Medulla oblongata (tissue), 1 donor: ENCODE data around the gene RBM7.

ENCODE experiments used
- DNase-seq: peaks from one replicate; pipeline ENCODE4 v3.0.0-alpha.2; 2015; ENCODE audit errors: extremely low spot score

The RBM7 gene, protein sequence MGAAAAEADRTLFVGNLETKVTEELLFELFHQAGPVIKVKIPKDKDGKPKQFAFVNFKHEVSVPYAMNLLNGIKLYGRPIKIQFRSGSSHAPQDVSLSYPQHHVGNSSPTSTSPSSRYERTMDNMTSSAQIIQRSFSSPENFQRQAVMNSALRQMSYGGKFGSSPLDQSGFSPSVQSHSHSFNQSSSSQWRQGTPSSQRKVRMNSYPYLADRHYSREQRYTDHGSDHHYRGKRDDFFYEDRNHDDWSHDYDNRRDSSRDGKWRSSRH

DNA sequence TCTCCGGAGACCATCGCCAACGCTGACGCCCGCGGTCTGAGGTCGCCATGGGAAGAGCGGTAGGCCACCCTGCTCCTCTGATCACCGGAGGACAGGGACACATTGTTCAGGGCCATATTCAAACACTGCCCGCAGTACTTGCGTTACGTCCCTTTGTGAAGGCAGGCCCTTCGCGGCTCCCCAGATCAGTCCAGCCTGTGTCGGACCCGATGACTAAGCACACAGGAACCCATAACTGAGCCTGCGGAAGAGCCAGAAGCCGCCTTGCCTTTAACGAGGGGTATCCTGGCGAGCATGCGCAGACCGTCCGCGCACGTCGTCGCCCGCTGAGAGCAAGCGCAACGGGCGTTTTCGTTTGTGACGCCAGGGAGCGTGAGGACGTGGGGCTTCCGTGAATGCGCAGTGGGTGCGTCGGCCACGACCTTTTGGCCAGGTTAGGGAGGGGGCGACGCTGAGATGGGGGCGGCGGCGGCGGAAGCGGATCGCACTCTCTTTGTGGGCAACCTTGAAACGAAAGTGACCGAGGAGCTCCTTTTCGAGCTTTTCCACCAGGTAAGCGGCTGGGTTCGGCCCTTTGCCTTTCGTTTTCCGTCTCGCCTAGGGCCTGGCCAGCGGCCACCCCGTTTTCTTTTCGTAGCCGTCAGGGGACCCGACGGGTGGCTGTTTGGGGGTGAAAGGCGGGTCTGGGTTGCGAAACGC lies at the start of gene RBM7, which contains the start of gene C11orf71:
Gene RBM7 (plus strand): TSS at position 451 of the 699 bp plus-strand sequence. CDS start 6 bp downstream, at position 457.
Gene C11orf71 (minus strand): TSS at position 296 of the 699 bp plus-strand sequence. CDS start 180 bp downstream, at position 116.
- DNase-seq, result peak; percentile 98

DNA sequence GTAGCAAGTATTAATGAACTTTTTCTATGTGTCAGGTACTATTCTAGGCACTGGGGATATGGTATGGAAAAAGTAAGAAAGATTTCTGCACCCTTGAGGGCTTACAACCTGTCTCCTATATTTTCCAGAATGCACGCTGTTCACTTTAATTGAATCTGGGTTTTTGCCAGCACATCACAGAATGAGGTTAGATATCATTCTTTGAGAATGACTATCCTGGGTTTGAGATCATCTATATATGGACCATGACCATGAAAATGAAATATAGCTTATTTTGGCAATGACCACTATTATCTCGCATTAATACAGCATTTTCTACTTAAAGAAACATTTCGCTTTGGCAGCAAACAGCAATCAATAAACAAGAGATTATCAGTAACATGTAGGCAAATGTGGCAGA lies 47.0 kb upstream of the RBM7 start:
- no peak for DNase-seq

DNA sequence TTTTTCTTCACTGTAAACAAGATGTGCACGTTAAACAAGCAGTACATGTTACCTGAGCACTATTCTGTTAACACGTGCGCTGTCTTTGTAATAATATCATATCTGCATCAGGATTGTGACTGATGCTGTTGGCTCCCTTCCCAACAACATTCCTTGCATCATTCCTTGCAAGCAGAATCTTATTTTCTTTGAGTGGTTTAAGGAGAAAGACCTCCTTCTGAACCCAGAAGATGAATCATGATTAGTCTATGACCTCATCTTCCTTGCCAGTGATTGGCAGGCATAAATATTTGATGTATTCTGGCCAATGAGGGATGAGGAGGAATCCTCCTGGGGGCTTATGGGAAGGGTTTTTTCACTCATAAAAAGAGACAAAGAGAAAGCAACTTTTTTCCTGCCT lies 46.4 kb upstream of the RBM7 start:
- DNase-seq, result no peak

DNA sequence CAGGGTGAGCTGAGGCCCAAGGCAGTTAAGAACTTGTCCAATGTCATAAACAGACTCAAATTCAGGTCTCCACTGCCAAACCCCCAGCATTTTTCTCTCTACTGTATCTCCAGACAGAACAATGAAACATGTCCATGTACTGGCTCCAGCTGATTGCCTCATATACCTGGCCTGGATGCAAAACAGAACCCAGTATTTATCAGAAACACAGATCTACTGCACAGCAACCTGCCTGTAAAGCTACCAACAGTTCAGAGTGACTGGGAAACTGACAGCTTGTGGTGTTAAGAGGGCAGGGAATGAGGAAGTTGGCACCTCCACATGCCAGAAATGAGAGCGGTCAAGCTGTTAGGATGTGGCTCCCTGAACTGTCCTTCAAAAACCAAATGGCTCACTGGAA lies 41.8 kb upstream of the RBM7 start:
- DNase-seq, result no peak

DNA sequence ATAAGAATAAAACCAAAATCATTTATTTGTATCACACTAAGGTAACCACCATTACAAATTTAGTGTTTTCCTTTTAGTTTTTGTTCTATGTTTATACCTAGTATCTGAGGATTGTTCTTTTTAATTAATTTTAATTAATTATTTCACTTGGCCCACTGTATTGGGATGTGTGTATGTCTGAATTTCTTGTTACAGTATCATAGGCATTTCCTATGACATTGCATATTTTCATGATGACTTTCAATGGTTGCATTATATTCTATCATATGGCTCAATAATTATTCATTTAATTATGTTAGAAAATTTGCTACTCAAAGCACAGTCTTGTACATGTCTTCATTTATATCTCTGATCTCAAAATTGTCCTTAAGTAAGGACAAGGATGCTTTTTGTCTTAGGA lies 41.1 kb upstream of the RBM7 start:
- DNase-seq, result no peak

DNA sequence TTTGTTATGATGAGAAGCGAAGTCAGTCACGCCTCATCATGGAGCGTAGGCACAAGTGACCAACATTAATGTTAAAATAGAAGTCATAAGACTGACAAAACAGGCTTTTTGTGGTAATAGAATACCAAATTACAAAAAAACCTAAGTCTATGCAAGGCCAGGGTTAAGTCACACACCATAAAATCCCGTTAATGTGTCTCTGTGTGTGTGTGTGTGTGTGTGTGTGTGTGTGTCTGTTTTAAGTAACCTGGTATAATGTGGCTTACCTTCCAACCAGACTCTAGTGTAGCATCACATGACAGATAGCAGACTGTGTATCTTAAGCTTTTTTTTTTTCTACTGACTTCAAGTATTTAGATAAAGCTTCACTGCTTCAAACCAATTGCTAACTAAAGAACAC lies 38.1 kb upstream of the RBM7 start:
- DNase-seq, result no peak

DNA sequence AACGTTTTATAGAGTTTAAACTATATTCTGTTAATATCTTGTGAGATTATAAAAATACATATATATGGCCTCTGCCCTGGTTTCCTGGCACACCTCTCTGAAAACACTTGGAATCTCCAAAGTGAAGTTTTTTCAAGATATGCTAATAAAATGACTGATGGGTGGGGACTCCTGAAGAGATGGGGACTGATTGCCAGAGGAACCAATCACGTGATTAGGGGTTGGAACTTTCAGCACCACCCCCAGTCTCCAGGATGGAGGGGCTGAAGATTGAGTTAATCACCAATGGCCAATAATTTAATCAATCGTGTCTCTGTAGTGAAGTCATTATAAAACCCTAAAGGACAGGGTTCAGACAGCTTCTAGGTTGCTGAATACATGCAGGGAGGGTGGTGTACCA lies 37.5 kb upstream of the RBM7 start:
- no peak for DNase-seq

DNA sequence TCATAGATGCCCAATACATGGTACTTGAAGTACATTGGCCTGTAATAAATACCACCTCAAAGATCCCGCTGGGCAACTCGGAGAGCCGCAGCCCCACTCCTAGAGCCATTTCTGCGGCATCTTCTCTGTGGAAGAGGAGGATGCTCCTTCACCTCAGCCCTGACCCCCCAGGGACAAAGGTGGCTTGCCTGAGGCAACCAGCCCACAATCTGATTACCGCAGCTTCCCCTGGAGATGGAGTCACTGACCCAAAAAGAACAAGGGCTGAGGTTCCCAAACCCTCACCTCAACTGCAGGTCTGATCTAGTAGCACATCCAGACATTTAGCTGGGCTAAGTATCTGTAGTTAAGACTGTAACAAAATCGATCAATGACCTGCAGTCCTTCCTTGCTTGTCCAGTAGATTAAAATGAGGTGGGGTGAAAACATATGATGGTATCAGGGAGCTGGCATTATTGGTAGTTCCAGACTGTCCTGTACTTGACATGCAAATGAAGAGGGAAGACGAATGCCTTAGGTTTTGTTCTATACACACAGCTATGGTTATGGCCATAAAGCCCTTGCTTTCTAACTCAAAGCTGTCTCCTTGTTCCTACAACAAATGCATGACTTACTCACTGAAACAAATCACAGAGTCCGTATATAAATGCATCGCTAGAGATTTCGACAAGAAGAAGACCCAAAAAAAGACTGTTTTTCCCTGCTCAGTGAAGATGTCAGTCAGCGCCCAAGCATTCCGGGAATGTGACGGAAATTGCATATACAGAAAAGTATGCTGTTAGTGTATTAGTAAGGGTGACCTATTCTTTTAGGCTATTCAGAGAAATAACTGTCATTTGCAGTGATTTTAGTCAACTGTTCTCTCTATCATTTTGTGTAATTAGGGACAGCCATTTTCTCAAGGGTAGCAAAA lies 33.9 kb upstream of the RBM7 start:
- DNase-seq, result no peak

DNA sequence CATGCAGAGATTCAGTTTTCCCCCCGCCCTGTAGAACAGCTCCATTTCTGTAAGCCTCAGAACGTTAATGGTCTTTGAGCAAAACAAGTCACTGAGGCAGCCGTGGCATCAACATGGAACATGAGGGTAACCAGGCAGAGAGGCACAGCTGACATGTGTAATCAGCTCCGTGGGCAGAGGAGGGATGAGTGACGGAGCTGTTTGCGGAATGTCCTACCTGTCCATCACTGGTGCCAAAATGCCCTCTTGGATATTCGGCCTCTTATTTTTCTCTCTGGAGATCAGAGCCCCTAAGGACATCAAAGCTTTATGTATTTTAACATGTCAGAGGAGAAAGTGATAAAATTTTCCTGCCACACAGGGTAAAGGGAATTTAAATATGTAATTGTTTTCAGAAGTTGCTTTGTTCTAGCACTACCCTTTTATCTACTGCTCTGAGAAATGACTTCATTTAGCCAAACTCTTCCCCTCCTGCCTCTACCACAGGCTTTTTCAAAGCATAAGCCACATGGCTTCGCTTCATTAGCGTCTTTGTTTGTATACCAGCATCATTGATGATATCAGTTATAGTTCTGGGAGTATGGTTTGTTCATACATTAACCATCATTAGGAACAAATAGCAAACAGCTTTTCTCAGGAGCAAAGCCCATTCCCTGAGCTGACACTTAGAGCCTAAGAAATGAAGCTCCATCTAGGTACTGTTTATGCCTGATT lies 33.1 kb upstream of the RBM7 start:
- no peak for DNase-seq

DNA sequence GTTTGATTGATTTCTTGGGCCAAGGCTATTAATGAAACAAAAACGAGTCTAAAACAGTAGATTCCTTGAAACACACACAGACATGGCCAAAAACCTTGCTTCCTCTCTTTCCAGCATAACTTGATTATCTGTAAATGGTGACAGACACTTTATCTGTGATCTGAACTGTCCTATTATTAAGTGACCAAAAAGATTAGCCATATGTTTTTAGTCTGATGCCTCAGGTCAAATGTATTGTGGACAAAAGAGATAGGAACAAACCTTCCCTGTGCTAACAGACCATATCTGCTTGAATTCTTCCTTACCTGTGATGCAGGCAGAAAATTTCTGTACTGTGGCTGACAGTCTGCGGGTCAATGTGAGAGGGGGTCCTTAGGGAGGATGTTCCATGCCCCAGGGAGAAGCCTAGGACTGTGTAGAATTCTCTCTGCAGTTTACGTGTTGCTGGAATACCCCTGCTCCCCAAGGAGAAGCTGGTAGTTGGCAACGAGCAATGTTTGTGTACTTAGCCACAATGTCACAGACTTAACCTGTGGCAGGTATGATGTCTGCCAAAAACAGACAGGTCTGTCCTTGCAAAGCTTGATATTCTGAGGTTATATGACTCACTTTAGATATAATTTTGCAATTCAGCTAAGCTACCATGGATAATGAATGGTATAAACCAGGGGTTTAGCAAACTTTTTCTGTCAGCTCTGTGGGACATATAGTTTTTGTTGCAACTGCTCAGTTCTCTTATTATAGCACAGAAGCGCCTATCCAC lies 31.4 kb upstream of the RBM7 start:
- no peak for DNase-seq

DNA sequence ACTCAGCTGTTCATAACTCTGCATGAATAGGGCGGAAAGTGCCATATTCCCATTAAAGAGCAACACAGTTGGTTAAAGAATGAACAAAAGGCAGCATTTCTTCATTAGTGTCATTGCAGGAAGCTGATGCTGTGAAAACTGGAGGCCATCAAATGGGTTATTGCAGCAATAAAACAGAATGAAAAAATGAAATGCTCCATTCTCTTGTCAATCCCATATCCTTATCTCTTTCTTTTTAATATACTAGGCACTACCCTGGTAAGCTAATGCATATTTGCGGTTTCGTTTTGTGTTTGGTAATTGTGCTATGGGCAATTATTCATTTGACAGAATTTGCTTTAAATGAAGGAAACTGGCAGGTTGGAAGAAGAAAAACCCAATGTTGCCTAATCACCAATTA lies 25.4 kb upstream of the RBM7 start:
- no peak for DNase-seq

DNA sequence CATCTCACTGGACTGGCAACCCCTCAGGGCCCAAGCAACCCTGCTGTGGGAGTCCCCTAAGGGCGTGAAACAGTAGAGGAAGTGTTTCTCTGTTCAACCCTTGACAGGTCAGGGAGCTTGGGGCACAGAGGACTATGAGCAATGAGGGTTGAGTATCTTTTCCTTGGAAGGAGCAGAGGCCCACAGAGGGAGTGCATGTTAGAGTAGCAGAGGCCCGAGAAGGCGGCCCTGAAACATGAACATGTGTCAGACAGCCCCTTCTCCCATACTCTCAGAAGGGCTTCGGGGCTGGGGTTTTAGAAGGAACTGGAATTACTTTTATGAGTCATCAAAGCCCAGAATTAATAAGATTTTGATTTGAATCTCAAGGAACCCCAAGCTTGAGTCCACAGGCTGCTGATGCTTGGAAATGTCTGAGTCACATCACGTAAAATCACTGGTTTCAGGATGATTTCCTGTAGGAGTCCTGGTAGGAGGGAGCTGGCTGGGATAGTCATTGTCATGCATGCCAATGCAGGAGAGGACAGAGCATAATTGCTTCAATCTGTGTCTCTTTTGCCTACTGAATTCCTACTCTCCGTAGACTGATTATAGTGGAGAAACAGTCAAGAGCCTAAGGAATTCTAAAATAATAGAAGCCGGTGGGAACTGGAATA lies 22.7 kb upstream of the RBM7 start:
- no peak for DNase-seq

DNA sequence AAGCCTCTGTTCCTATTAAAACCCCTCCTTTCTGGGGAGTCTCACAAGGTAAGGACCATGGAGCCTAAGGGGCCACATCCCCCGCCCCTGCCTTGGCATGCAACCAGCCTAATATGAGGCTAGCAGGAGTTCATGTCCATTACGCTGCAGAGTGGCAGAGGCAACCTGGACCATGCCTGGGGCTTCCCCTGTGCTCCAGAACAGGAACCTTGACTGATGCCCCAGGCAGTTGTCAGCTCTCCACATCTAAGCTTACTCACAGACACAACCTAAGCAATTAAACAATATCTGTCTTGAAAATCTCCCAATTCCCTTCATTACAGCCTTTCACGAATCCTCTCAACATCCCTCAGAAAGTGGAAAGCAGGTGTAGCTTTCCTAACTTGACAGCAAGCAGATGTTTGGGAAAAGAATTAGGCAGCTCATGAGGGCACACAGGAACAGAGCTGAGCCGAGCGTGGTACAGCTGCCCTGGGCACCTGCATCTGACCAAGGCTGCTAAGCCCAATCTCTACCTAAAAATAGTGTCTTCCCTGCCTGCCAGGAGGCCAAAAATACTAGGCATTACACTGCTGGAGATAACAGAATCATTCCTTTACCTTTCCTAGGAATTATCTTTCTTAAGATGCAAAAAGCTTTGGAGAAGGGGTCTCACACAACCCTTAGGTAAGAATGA lies 20.9 kb upstream of the RBM7 start:
- no peak for DNase-seq

DNA sequence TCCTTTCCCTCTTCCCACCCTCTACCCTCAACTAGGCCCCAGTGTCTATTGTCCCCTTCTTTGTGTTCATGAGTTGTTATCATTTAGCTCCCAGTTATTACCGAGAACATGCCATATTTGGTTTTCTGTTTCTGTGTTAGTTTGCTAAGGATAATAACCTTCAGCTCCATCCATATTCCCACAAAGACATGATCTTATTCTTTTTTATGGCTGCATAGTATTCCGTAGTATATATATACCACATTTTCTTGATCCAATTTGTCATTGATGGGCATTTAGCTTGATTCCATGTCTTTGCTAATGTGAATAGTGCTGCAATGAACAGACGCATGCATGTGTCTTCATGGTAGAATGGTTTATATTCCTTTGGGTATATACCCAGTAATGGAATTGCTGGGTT lies 18.0 kb upstream of the RBM7 start:
- DNase-seq, result no peak

DNA sequence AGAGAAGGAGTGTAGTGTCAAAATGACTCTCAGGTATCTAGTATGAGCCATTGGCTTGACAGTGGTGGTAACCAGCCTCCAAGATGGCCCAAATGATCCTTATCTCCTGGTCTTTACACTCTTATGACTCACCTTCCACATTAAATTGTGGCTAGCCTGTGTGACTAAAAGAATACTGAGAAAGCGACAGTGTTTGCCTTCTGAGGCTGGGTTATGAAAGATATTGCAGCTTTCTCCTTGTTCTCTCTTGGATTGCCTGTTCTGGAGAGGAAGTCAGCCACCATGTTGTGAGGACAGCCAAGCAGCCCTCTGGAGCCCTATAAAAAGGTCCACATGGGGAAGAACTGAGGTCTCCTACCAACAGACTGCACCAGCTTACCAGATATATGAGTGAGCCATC lies 16.0 kb upstream of the RBM7 start:
- no peak for DNase-seq

DNA sequence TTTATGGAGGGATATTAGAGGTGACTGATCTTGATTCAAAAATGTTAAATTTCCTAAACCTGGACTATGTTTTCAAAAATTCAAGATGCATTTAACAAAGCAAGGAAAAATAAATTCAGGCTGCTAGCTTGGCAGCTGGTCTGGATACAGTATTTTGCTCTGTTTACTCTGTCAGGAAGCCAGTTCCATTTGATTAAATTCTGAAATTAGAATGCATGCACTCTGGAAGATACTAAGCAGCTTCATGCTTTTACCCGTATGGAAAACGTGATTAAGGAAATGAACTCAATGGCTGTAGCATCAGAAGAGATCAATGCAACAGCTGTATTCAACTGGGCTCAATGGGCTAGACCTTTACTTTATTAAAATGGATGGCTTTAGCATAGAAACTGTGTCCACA lies 14.3 kb upstream of the RBM7 start:
- no peak for DNase-seq

DNA sequence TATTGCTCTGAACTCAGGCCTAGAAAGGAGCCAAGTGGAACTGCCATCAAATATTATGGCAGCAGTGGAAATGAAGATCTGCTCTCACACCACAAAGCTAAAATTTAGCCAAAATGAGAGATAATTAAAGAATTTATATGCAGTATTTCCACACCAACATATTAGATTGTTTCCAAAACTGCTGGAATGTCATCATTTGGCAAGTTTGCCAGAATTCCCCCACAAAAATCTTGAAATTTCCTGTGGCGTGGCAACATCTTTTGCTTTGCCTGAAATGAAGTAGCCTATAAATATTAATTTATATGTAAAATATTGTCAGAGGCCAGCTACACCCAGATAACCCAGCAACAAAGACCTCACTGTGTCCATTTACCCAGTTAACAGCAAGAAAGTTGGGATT lies 13.9 kb upstream of the RBM7 start:
- no peak for DNase-seq

DNA sequence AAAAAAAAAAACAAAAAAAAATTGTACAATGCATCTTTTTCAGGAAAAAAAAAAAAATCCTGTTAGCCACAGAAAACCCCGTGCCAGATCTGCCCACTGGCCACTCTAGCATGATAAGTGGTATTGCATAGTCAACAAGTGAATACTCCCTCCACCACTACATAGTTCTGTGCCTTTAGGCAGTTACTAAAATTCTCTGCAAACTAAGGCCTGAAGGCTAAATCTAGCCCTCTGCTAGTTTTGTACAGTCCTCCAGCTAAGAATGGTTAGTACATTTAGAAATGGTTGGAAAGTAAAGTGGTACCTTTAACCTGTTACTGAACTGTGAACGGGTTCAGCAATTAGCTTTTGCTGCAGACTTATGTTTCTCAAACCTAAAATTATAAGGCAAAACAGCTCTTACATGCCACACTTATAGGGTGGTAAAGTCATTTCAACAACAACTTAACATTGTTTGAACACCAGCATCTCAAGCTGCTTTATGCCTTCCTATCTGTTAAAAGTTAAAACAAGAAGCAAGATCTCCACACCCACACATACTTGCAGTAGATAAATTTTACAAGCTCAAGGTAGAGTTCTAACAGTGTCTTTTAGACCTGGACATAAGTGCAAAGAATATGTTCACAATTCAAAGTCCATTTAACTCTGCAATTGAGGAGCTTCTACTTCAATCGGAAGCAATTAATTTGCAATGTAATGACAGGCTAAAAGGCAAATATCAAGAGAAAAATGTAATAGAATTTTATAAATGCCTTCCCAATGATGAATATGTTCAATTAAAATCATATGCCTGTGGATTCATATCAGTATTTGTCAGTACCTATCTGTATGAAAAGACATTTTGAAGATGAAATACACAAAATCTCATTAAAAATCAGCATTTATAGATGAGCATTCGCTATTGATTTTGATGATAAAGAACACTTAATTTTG lies 7.5 kb upstream of the RBM7 start:
- DNase-seq, result no peak

DNA sequence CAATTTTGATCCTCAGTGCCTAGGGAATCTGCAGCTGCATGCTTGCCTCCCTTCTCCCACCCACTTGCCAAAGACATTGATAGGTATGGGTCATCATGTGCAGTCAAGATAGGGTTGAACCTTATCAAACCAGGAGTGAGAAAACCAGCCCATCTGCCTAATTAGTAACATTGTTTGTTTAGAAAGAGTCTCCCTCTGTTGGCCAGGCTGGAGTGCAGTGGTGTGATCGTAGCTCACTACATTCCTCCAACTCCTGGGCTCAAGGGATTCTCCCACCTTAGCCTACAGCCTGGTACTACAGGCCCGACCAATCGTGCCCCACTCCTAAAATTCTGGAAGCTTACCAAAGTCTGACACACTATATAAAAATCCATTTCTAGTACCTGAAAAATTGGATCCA lies 4.7 kb upstream of the RBM7 start:
- no peak for DNase-seq
